ENCODE results near the gene MAN1A1. TPM values are rescaled to one million over a fixed set of nuclear protein-coding genes. Genes with fewer than 3 reads are reported as not detected.
A peak's percentile ranks its signal among the peaks of the same experiment; 100 is the strongest.

MAN1A1 gene
- polyA plus RNA-seq, 3 donors = 11.0 to 20.4 (median 16.1) TPM

- Mint-ChIP-seq H3K36me3 (peaks cover 13 to 29% of the 10 kb centered on the region in 2 donors), H3K9me3 (no peaks in the 10 kb centered on the region), H3K27me3 (ENCODE audit: low read depth in 3 of 3) (peaks cover 3 to 4% (median 3%) of the 10 kb centered on the region in 3 donors), H3K27ac (no peak overlapping the region), H3K4me3 (no peak overlapping the region), H3K4me1 (peaks cover 64% of the 10 kb centered on the region)
- H3K4me2 ChIP-seq (replicated peaks; ENCODE audit: extremely low read depth, low read length, poor library complexity, severe bottlenecking) = no peak overlapping the region
- no peak overlapping the region for H2AFZ ChIP-seq (ENCODE audit: insufficient read depth, low read depth, low read length, poor library complexity, severe bottlenecking)
- no peaks in the 10 kb centered on the region for H3K36me3 ChIP-seq (replicated peaks in 1 of 2; ENCODE audit: control insufficient read depth in 1 of 2, insufficient read depth in 2 of 2, low read length in 2 of 2)
- intact Hi-C loops (cut with micrococcal nuclease) = no loop called here
- H3K4me1 ChIP-seq (ENCODE audit: control insufficient read depth in 1 of 2, insufficient read depth in 2 of 2, low read length in 2 of 2) = peaks cover 50 to 51% of the 10 kb centered on the region in 2 donors
- no peaks in the 10 kb centered on the region for H3K27me3 ChIP-seq (ENCODE audit: control insufficient read depth in 2 of 2, insufficient read depth in 2 of 2, low read length in 2 of 2)
- TF ChIP-seq CTCF (IDR thresholded peaks at IDR 0.05) = no peak
- DNase-seq = no peak
- H3K9me3 ChIP-seq (replicated peaks in 1 of 2; ENCODE audit: control insufficient read depth in 1 of 2, insufficient read depth in 1 of 2, low read length in 2 of 2) = no peaks in the 10 kb centered on the region
- no peak overlapping the region for H3K27ac ChIP-seq (ENCODE audit: low read depth in 1 of 2, low read length in 2 of 2)
- H3K4me3 ChIP-seq (replicated peaks in 1 of 3; ENCODE audit: low read depth in 2 of 3, low read length in 3 of 3) = no peak overlapping the region
- no peak overlapping the region for H3K9ac ChIP-seq (ENCODE audit: insufficient read depth, low read length, poor library complexity, severe bottlenecking)
- H4K20me1 ChIP-seq (ENCODE audit: insufficient read depth, low read length) = peaks cover 11% of the 10 kb centered on the region
- WGBS (ENCODE audit: insufficient coverage) = no CpG with 5 or more reads among the region's 4 CpGs
- H3K79me2 ChIP-seq (ENCODE audit: insufficient read depth, low read length) = peaks cover 80% of the 10 kb centered on the region
Observed at GRCh38 chr6:119343167-119343566, 6.4 kb downstream of the MAN1A1 start.

- Histone ChIP-seq H3K27me3 (ENCODE audit: control insufficient read depth in 2 of 2, insufficient read depth in 2 of 2, low read length in 2 of 2) (no peaks in the 10 kb centered on the region), H3K9ac (ENCODE audit: insufficient read depth, low read length, poor library complexity, severe bottlenecking) (no peak overlapping the region), H3K79me2 (ENCODE audit: insufficient read depth, low read length) (peaks cover 80% of the 10 kb centered on the region), H3K4me1 (ENCODE audit: control insufficient read depth in 1 of 2, insufficient read depth in 2 of 2, low read length in 2 of 2) (peaks cover 43 to 44% of the 10 kb centered on the region in 2 donors), H3K36me3 (replicated peaks in 1 of 2; ENCODE audit: control insufficient read depth in 1 of 2, insufficient read depth in 2 of 2, low read length in 2 of 2) (no peaks in the 10 kb centered on the region), H4K20me1 (ENCODE audit: insufficient read depth, low read length) (peaks cover 11% of the 10 kb centered on the region), H3K27ac (ENCODE audit: low read depth in 1 of 2, low read length in 2 of 2) (no peak overlapping the region), H3K9me3 (replicated peaks in 1 of 2; ENCODE audit: control insufficient read depth in 1 of 2, insufficient read depth in 1 of 2, low read length in 2 of 2) (no peaks in the 10 kb centered on the region), H3K4me3 (replicated peaks in 1 of 3; ENCODE audit: low read depth in 2 of 3, low read length in 3 of 3) (no peak overlapping the region), H3K4me2 (replicated peaks; ENCODE audit: extremely low read depth, low read length, poor library complexity, severe bottlenecking) (no peak overlapping the region), H2AFZ (ENCODE audit: insufficient read depth, low read depth, low read length, poor library complexity, severe bottlenecking) (no peak overlapping the region)
- Mint-ChIP-seq H3K4me1 (peaks cover 57% of the 10 kb centered on the region), H3K27ac (peak overlapping the region in 4 of 7 donors; percentile 8 to 51 (median 35)), H3K9me3 (no peaks in the 10 kb centered on the region), H3K27me3 (ENCODE audit: low read depth in 3 of 3) (peaks cover 0 to 3% (median 2%) of the 10 kb centered on the region in 3 donors), H3K4me3 (no peak overlapping the region), H3K36me3 (peaks cover 9 to 29% of the 10 kb centered on the region in 2 donors)
- intact Hi-C loops (cut with micrococcal nuclease) = no loop called here
- TF ChIP-seq CTCF (IDR thresholded peaks at IDR 0.05) = no peak
- no peak for DNase-seq
- no CpG with 5 or more reads among the region's 3 CpGs for WGBS (ENCODE audit: insufficient coverage)
Observed at GRCh38 chr6:119342430-119342829, 7.1 kb downstream of the MAN1A1 start.

All from CD14-positive monocyte (primary cell).